ENCODE measurements around the gene SLC35D1. TPM values are rescaled to one million over a fixed set of nuclear protein-coding genes. Genes with fewer than 3 reads are reported as not detected.

Gene SLC35D1
- total RNA-seq: 1 to 10 TPM; 3.3 to 4.9 TPM

- peak; percentile 76 for DNase-seq (ENCODE audit: low spot score)
- peaks cover 0 to 9% of the 10 kb centered on the region in 2 donors for H3K4me1 ChIP-seq
- H3K36me3 ChIP-seq: peaks cover 12% of the 10 kb centered on the region
- peak within 1 kb of the TSS; percentile 94 to 97 for H3K27ac ChIP-seq
- no peaks in the 10 kb centered on the region for H3K27me3 ChIP-seq
- H3K4me3 ChIP-seq: peak within 1 kb of the TSS; percentile 82
- H3K9me3 ChIP-seq: no peaks in the 10 kb centered on the region
- no peak for TF ChIP-seq CTCF (IDR thresholded peaks at IDR 0.05)
Observed at GRCh38 chr1:67053785-67054772, at the start of gene SLC35D1. Gene SLC35D1 (minus strand): TSS chr1:67054148. CDS start chr1:67054013, 135 bp downstream.

- Histone ChIP-seq H3K36me3 (no peaks in the 10 kb centered on the region), H3K27ac (no peak overlapping the region), H3K4me1 (no peaks in the 10 kb centered on the region), H3K4me3 (no peak overlapping the region), H3K9me3 (no peaks in the 10 kb centered on the region), H3K27me3 (no peaks in the 10 kb centered on the region)
- TF ChIP-seq CTCF (IDR thresholded peaks at IDR 0.05): no peak
- DNase-seq (ENCODE audit: low spot score): no peak
Observed at GRCh38 chr1:67103548-67103947, 49.6 kb upstream of the SLC35D1 start.

DNA sequence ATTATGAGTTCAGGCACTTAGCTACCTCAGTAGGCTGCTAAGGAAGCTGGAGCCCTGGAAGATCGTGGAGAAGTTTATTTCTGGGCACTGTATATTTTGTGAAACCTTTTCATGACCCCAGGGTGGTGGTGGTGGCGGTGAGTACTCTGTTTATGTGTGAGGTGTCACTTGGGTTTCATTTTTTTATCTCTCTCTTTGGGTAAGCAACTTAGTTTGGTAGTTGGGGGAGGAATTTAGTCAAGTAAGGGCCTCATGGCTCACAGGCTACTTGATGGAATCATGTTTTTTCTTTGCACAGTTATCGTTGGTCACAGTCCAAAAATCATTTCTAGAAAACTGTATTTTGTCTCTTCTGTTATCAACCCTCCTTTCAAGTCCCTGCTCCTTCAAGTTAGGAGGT lies 46.9 kb upstream of the SLC35D1 start:
- H3K27me3 ChIP-seq: no peaks in the 10 kb centered on the region
- no peak overlapping the region for H3K4me3 ChIP-seq
- H3K4me1 ChIP-seq: no peaks in the 10 kb centered on the region
- no peak for DNase-seq (ENCODE audit: low spot score)
- no peaks in the 10 kb centered on the region for H3K9me3 ChIP-seq
- no peaks in the 10 kb centered on the region for H3K36me3 ChIP-seq
- no peak for TF ChIP-seq CTCF (IDR thresholded peaks at IDR 0.05)
- no peak overlapping the region for H3K27ac ChIP-seq

GRCh38 chr1:67097305-67097704 lies 43.4 kb upstream of the SLC35D1 start:
- Histone ChIP-seq H3K4me3 (no peak overlapping the region), H3K36me3 (no peaks in the 10 kb centered on the region), H3K9me3 (no peaks in the 10 kb centered on the region), H3K4me1 (no peaks in the 10 kb centered on the region), H3K27ac (no peak overlapping the region), H3K27me3 (no peaks in the 10 kb centered on the region)
- DNase-seq (ENCODE audit: low spot score): no peak
- no peak for TF ChIP-seq CTCF (IDR thresholded peaks at IDR 0.05)

GRCh38 chr1:67094191-67094590 lies 40.2 kb upstream of the SLC35D1 start:
- TF ChIP-seq CTCF (IDR thresholded peaks at IDR 0.05): no peak
- no peak overlapping the region for H3K27ac ChIP-seq

More at GRCh38 chr1:67094191-67094590, 40.2 kb upstream of the SLC35D1 start:
- H3K36me3 ChIP-seq: no peaks in the 10 kb centered on the region
- H3K4me3 ChIP-seq: no peak overlapping the region
- no peak for DNase-seq (ENCODE audit: low spot score)
- H3K27me3 ChIP-seq: no peaks in the 10 kb centered on the region
- peaks cover 0 to 10% of the 10 kb centered on the region in 2 donors for H3K9me3 ChIP-seq
- no peaks in the 10 kb centered on the region for H3K4me1 ChIP-seq

All from right atrium auricular region (tissue), 2 donors.